SJSA1 (cell line): ENCODE results near the gene DPYSL4. TPM values are rescaled to one million over a fixed set of nuclear protein-coding genes. Genes with fewer than 3 reads are reported as not detected.

Source experiments
- DNase-seq, 2 experiments: peaks; one replicate each; pipeline ENCODE4 v3.0.0-alpha.2; 2015 to 2020; ENCODE audit warnings: low spot score in 2 of 2, low read depth in 1 of 2
- H3K27ac ChIP-seq: fragments of 250-450 bp; sonication (Bioruptor Pico); 2 replicates; pipeline ENCODE4 v1.5.1; 2020; ENCODE audit warnings: mild to moderate bottlenecking, moderate library complexity
- H3K27me3 ChIP-seq: fragments of 250-450 bp; sonication (Bioruptor Pico); replicated peaks from 2 replicates; pipeline ENCODE4 v1.5.1; 2020; ENCODE audit warnings: mild to moderate bottlenecking, moderate library complexity
- H3K36me3 ChIP-seq: fragments of 250-450 bp; sonication (Bioruptor Pico); 2 replicates; pipeline ENCODE4 v1.5.1; 2020; ENCODE audit warnings: mild to moderate bottlenecking
- H3K4me1 ChIP-seq: fragments of 250-450 bp; sonication (Bioruptor Pico); replicated peaks from 2 replicates; pipeline ENCODE4 v1.6.1; 2021; ENCODE audit warnings: mild to moderate bottlenecking
- H3K4me3 ChIP-seq: fragments of 250-450 bp; sonication (Bioruptor Pico); 2 replicates; pipeline ENCODE4 v1.5.1; 2020; ENCODE audit warnings: mild to moderate bottlenecking
- H3K9me3 ChIP-seq: fragments of 250-450 bp; sonication (Bioruptor Pico); replicated peaks from 2 replicates; pipeline ENCODE4 v1.5.1; 2020; ENCODE audit warnings: mild to moderate bottlenecking
- total RNA-seq: library from RNA; depleted of rRNA; stranded (reverse); fragments of >200 nt; shearing (Covaris generic); gene quantifications from 2 replicates; pipeline ENCODE4 v1.2.3, GENCODE V29; 2014

The DPYSL4 gene
- total RNA-seq, 1 experiment from 2014 or later = 1.3 TPM

DNA sequence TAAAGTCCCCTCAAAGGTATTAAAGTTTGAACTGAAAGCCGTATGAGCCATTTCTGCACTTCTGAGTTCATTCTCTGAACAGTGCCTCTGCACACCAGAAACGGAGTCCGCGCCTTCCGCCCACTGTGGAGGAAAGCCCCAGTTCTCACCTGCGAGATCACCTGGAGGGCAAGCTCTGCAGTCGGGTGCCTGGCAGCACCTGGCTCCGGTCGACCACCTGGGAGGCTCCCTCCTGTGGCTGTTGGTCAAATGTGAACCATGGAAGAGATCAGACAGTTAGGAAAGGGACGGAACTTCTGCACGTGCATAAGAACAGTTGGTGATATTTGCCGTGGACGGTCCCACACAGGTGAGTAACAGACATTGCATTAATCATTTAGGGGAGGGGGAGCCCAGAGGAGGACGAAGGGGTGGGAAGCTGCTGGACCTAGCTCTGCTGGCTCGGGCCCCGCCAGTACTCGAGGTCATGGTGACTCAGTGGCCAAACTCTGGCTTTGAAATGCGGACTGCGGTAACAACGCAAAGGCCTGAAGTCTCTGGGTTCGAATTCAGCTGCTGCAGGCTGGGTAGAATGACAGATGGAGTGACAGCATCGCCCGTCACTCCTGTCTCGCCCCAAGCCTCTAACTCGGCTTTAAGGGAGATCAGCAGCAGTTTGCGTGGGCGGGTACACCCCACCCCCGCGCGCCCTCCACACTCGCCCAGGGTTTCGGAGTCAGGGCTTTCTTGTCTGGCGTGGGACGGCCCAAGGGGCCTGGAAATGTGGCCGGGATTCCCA is 1.7 kb upstream of the DPYSL4 start:
- Histone ChIP-seq H3K9me3 (no peaks in the 10 kb centered on the region; the same call in 1 of the 2 replicates), H3K27ac (no peak overlapping the region), H3K4me3 (no peak overlapping the region), H3K4me1 (no peaks in the 10 kb centered on the region), H3K27me3 (peaks cover 35% of the 10 kb centered on the region), H3K36me3 (no peaks in the 10 kb centered on the region)
- no peak for DNase-seq

- no peak for DNase-seq
- Histone ChIP-seq H3K4me3 (no peak overlapping the region), H3K36me3 (no peaks in the 10 kb centered on the region), H3K4me1 (no peaks in the 10 kb centered on the region), H3K9me3 (no peaks in the 10 kb centered on the region; the same call in 1 of the 2 replicates), H3K27me3 (peaks cover 35% of the 10 kb centered on the region), H3K27ac (no peak overlapping the region)
These were observed 904 bp upstream of the DPYSL4 start for GRCh38 chr10:132185601-132186487.

DNA sequence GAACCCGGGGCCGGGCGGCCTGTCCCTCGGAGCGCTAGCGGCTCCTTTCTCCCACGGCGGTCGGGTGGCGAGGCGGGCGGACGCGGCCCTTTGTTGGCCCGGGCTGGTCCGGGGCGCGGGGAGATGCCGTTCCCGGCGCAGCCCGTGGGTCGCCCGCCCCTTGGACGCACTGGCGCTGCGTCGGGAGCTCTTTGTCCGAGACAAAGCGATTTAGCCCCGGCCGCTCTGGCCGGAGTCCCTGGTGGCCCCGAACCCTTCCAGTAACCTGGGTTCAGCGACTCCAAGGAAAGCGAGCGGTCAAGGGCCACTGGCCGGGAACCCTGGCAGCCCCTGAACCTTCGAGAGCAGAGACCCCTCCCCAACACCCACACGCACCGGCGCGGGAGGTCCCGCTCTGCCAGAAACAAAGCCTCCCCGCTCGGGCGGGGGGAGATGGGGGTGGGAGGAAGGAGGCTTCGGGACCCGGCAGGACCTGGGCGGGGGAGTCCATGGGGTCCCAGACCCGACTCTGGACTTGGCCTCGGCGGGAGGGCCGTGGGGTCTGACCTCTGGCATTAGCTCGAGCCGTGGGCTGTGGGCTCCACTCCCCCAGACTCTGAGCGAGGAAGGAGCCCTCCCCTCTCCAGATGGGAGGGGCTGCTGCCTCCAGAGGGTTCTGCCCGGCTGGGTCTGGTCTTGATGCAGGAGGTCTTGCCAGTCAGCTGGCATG is 836 bp downstream of the DPYSL4 start:
- no peak for DNase-seq
- no peaks in the 10 kb centered on the region for H3K4me1 ChIP-seq
- no peaks in the 10 kb centered on the region; the same call in 1 of the 2 replicates for H3K9me3 ChIP-seq
- no peak overlapping the region for H3K27ac ChIP-seq
- H3K27me3 ChIP-seq = peaks cover 35% of the 10 kb centered on the region
- 0 out of 2 replicates have a peak overlapping the region, but pooled peaks have one; percentile 7 for H3K4me3 ChIP-seq
- H3K36me3 ChIP-seq = no peaks in the 10 kb centered on the region

DNA sequence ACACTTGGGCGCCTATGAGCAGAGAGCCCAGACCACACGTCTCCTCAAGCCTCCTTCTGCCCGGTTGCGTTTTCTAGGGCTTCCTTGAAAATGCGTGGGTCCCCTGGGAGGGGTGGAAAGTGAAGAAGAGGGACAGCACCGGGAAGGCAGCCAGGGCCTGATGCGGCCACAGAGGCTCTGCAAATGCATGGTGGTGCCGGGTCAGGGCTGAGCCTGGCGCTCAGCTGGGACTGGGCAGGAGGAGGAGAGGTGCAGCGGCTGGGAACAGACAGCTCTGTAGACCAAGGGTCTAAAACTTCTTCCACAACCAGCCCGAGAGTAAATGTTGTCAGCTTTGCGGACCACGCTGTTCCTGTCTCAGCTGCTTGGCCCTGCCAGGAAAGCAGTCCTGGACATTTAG is 1.6 kb downstream of the DPYSL4 start:
- no peak overlapping the region for H3K4me3 ChIP-seq
- peaks cover 35% of the 10 kb centered on the region for H3K27me3 ChIP-seq
- H3K27ac ChIP-seq = no peak overlapping the region
- no peak for DNase-seq
- no peaks in the 10 kb centered on the region for H3K36me3 ChIP-seq
- no peaks in the 10 kb centered on the region; the same call in 1 of the 2 replicates for H3K9me3 ChIP-seq
- H3K4me1 ChIP-seq = no peaks in the 10 kb centered on the region

DNA sequence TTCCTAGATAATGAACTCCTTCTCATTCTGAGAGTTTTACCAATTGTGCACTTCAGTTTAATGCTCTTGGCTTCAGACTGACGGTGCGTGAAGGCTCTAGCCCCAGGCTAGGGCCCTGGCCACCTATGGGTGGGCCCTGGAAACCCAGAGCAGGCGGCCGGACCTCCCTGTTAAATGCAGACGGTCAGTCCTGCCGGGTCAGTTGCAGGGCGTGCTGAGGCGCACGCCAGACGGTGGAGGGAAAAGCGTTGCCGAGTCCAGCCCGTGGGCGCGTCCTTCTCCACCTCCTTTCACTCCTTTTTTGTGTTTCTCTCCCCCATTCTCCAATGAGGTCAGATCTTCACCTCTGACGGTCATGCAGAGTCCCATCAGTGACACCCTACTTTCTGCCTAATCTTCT is 2.3 kb downstream of the DPYSL4 start:
- H3K4me1 ChIP-seq = no peaks in the 10 kb centered on the region
- no peak overlapping the region for H3K27ac ChIP-seq
- H3K27me3 ChIP-seq = peaks cover 35% of the 10 kb centered on the region
- no peak for DNase-seq
- no peaks in the 10 kb centered on the region for H3K36me3 ChIP-seq
- no peak overlapping the region for H3K4me3 ChIP-seq
- no peaks in the 10 kb centered on the region; the same call in 1 of the 2 replicates for H3K9me3 ChIP-seq

DNA sequence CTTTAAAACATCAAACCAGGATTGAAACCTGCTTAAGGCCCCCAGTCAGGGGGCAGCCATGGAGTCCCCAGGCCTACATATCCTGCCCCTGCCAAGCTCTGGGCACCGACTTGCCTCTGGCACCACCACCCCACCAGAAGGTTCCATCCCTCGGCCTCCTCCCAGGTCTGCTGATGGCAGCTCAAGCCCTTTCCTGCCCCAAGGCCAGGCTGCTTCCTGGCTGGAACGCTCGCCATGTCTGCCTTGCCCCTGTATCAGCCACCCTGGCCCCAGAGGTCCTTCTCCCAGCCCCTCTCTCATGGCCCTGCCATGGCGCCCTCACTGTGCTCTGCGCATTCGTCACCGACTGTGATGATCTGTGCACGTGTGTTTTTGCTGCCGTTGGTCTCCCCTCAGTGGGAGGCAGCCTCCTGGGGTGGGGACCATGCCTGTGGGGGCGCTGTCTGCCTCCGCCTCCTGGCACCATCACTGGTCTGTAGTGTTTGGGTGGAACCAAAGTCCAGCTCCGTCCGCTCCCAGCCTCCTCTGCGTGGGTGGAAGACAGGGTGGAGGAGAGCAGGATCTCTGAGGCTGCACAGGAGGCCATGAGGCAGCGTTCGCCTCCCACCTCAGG is 3.2 kb downstream of the DPYSL4 start:
- Histone ChIP-seq H3K36me3 (no peaks in the 10 kb centered on the region), H3K9me3 (no peaks in the 10 kb centered on the region; the same call in 1 of the 2 replicates), H3K27ac (no peak overlapping the region), H3K4me3 (no peak overlapping the region), H3K27me3 (peaks cover 35% of the 10 kb centered on the region), H3K4me1 (no peaks in the 10 kb centered on the region)
- no peak for DNase-seq

GRCh38 chr10:132192076-132192975 is 5.6 kb downstream of the DPYSL4 start:
- DNase-seq = no peak
- H3K36me3 ChIP-seq = no peaks in the 10 kb centered on the region
- no peak overlapping the region for H3K4me3 ChIP-seq
- H3K27ac ChIP-seq = no peak overlapping the region
- no peaks in the 10 kb centered on the region for H3K9me3 ChIP-seq
- no peaks in the 10 kb centered on the region for H3K4me1 ChIP-seq
- H3K27me3 ChIP-seq = peaks cover 19% of the 10 kb centered on the region

DNA sequence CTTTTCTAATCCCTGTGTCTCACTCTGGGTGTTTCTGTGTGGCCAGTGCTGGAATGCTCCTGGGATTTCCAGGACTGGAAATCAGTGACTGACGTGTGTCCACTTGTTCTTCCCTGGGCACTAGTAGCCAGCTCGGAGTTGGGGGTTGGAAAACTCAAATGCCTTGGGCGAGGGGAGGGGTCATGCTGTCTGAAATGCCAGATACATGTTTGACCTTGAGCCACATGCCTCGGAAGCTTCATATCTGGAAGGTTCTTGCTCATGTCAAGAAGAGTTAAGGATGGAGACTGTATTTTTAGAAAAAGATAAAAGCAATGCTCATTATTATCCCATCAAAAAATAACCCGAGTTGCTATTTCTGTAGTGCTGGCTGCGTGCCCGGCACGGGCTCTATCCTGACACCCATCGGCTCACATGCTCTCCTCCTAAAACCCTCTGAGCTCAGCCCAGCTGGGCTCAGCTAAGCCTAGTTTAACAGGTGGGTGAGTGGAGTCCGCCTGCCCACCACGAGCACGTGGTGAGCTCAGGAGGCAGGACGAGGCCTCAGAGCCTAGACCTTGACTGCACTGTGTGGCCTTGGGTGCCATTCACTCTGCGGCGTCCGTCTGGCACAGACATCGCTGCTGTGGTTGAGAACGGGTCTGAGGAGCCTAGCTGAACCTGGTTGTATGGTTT is 6.4 kb downstream of the DPYSL4 start:
- no peak overlapping the region for H3K27ac ChIP-seq
- DNase-seq = no peak
- no peaks in the 10 kb centered on the region for H3K9me3 ChIP-seq
- peaks cover 11% of the 10 kb centered on the region for H3K27me3 ChIP-seq
- no peak overlapping the region for H3K4me3 ChIP-seq
- H3K4me1 ChIP-seq = no peaks in the 10 kb centered on the region
- no peaks in the 10 kb centered on the region for H3K36me3 ChIP-seq

GRCh38 chr10:132193907-132194552 is 7.3 kb downstream of the DPYSL4 start:
- Histone ChIP-seq H3K27ac (no peak overlapping the region), H3K4me3 (no peak overlapping the region), H3K9me3 (no peaks in the 10 kb centered on the region), H3K27me3 (peaks cover 2% of the 10 kb centered on the region; the same call in 1 of the 2 replicates), H3K36me3 (no peaks in the 10 kb centered on the region), H3K4me1 (no peaks in the 10 kb centered on the region)
- DNase-seq = peak in 1 of 2 experiments; percentile 9

GRCh38 chr10:132194726-132195125 is 8.0 kb downstream of the DPYSL4 start:
- no peak overlapping the region for H3K27ac ChIP-seq
- no peaks in the 10 kb centered on the region; the same call in 1 of the 2 replicates for H3K27me3 ChIP-seq
- no peaks in the 10 kb centered on the region for H3K36me3 ChIP-seq
- no peaks in the 10 kb centered on the region for H3K4me1 ChIP-seq
- H3K4me3 ChIP-seq = no peak overlapping the region
- no peaks in the 10 kb centered on the region for H3K9me3 ChIP-seq
- no peak for DNase-seq

GRCh38 chr10:132195366-132196075 is 8.8 kb downstream of the DPYSL4 start:
- Histone ChIP-seq H3K36me3 (no peaks in the 10 kb centered on the region), H3K27me3 (no peaks in the 10 kb centered on the region; the same call in 1 of the 2 replicates), H3K27ac (no peak overlapping the region), H3K4me3 (no peak overlapping the region), H3K4me1 (no peaks in the 10 kb centered on the region), H3K9me3 (no peaks in the 10 kb centered on the region)
- no peak for DNase-seq
